Measurements from ENCODE around the gene OPRM1. TPM values are rescaled to one million over a fixed set of nuclear protein-coding genes. Genes with fewer than 3 reads are reported as not detected.

The OPRM1 gene
- total RNA-seq, 4 donors from 2014 or later, result 0.27 to 0.87 (median 0.40) TPM; not detected in 1

DNA sequence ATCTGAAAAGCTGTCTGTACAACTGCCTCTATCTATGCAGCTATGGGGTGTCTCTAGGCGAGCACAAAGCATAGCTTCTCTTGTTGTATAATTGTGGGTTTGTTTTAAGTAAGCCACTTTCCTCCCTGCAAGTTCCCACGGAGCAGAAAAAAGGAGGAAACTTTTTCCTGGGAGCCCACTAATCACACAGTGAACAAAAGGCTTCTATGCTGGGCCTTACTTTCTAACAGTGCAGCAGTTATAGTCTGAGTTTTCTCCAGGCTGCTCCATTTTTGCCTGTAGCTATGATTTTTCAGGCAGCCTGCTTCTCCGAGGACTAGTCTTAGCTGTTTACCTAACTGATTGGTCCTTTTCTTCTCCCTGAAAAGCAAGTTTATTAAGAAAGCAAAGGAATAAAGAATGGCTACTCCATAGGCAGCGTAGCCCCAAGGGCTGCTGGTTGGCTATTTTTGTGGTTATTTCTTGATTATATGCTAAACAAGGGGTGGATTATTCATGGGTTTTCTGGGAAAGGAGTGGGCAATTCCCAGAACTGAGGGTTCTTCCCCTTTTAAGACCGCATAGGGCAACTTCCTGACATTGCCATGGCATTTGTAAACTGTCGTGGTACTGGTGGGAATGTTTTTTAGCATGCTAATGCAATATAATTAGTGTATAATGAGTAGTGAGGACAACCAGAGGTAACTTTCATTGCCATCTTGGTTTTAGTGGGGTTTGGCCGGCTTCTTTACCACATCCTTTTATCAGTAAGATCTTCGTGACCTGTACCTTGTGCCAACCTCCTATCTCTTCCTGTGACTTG is 84.3 kb downstream of the OPRM1 start:
- 64 to 80% methylated on average over 5 to 8 of the region's 8 CpGs for WGBS, 2 donors (ENCODE audit: low coverage in 1 of 2)
- H3K9me3 ChIP-seq, result no peaks in the 10 kb centered on the region
- H3K27me3 ChIP-seq, result no peaks in the 10 kb centered on the region
- TF ChIP-seq, protein P1, sequence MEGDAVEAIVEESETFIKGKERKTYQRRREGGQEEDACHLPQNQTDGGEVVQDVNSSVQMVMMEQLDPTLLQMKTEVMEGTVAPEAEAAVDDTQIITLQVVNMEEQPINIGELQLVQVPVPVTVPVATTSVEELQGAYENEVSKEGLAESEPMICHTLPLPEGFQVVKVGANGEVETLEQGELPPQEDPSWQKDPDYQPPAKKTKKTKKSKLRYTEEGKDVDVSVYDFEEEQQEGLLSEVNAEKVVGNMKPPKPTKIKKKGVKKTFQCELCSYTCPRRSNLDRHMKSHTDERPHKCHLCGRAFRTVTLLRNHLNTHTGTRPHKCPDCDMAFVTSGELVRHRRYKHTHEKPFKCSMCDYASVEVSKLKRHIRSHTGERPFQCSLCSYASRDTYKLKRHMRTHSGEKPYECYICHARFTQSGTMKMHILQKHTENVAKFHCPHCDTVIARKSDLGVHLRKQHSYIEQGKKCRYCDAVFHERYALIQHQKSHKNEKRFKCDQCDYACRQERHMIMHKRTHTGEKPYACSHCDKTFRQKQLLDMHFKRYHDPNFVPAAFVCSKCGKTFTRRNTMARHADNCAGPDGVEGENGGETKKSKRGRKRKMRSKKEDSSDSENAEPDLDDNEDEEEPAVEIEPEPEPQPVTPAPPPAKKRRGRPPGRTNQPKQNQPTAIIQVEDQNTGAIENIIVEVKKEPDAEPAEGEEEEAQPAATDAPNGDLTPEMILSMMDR (IDR thresholded peaks at IDR 0.05), result no peak
- TF ChIP-seq POLR2A (IDR thresholded peaks at IDR 0.05) (no peak), POLR2AphosphoS5 (IDR thresholded peaks at IDR 0.05) (no peak), EP300 (IDR thresholded peaks at IDR 0.05) (no peak)
- no peaks in the 10 kb centered on the region for H3K36me3 ChIP-seq
- no peaks in the 10 kb centered on the region for H3K4me1 ChIP-seq
- ATAC-seq, result no peak
- H3K27ac ChIP-seq, result no peak overlapping the region
- H3K4me3 ChIP-seq, result no peak overlapping the region

DNA sequence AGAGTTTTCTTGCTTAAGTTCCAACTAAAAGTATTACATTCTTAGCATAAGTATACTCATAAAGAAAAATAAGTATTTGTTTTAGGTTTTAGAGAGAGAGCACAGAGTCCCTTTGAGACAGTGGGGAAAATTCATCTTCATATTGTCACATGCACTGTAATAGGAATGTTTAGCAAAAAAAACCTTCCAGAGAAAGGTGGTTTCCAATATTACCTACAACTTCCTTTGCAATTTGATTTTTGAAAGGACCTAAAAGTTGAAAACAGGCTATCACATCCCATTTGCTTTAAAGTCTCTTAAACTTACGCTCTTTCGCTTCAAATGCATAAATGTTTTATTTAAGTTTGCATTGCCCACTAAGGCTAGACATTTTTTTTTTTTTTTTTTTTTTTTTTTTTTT is 86.4 kb downstream of the OPRM1 start:
- 62% methylated on average over 2 of the region's 2 CpGs; no CpG with 5 or more reads in 1 of the 2 donors for WGBS, 2 donors (ENCODE audit: low coverage in 1 of 2)

DNA sequence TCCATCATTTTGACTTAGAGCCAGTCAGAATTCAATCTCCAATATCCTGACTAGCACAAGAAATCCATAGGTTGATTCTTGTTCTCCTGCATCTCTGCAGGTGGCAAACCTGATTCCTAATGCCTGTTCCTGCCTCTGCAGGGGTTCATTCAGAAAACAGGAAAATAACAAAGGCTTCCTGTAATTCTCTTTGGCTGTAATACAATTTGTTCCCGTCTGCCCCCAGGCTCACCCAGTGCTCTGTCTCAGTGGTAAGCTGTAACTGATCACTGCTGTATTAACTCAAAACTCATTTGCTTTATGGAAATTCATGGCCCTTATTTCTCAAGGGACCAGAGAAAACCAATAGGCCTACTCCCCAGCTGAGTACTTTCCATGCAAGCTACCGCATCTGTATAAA is 88.6 kb downstream of the OPRM1 start:
- no peak for TF ChIP-seq EP300 (IDR thresholded peaks at IDR 0.05)
- no peak for TF ChIP-seq POLR2AphosphoS5 (IDR thresholded peaks at IDR 0.05)
- TF ChIP-seq, protein P1 (IDR thresholded peaks at IDR 0.05), result no peak
- no peak for TF ChIP-seq POLR2A (IDR thresholded peaks at IDR 0.05)
- H3K27ac ChIP-seq, result no peak overlapping the region
- H3K27me3 ChIP-seq, result no peaks in the 10 kb centered on the region
- H3K4me3 ChIP-seq, result no peak overlapping the region
- H3K4me1 ChIP-seq, result no peaks in the 10 kb centered on the region
- H3K36me3 ChIP-seq, result no peaks in the 10 kb centered on the region
- ATAC-seq, result no peak
- WGBS, 2 donors (ENCODE audit: low coverage in 1 of 2), result 43 to 61% methylated on average over 2 of the region's 2 CpGs
- H3K9me3 ChIP-seq, result no peaks in the 10 kb centered on the region

More for the DNA sequence above, 86.4 kb downstream of the OPRM1 start:
- Histone ChIP-seq H3K4me1 (no peaks in the 10 kb centered on the region), H3K27me3 (no peaks in the 10 kb centered on the region), H3K36me3 (no peaks in the 10 kb centered on the region), H3K9me3 (no peaks in the 10 kb centered on the region), H3K4me3 (no peak overlapping the region), H3K27ac (no peak overlapping the region)
- no peak for ATAC-seq
- TF ChIP-seq, protein P1 (IDR thresholded peaks at IDR 0.05), result no peak
- TF ChIP-seq POLR2AphosphoS5 (IDR thresholded peaks at IDR 0.05) (no peak), POLR2A (IDR thresholded peaks at IDR 0.05) (no peak), EP300 (IDR thresholded peaks at IDR 0.05) (no peak)

DNA sequence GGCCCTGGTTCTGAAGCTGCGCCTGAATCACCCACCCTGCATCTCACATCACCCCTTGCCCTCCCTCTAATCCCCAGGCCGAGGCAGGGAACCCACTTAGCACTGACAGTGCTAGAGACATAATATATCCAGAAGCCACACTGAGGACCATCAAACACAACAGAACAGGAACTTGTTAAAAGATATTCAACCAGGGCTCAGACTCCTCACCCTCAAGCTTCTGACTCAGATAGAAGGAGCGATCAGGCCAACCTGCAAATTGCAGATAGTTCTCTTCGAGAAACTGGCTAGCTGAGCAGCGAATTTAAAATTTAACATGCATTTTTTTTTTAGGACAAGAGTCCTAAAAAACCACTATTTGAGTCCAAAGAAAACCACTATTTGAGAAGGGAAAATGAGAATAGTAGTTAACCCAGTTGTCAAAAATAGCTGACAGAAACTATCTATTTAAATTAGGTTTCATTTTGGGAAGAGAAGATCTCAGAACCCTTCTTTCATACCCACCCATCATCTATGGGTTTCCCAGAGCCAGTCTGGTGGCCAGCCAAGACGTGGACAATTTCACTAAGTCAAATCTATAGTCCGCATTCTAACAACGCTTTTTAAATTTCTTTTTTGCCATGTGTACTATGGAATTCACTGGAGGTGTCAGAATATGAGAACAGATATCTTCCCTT is 95.6 kb downstream of the OPRM1 start:
- Histone ChIP-seq H3K4me1 (no peaks in the 10 kb centered on the region), H3K36me3 (no peaks in the 10 kb centered on the region), H3K9me3 (no peaks in the 10 kb centered on the region), H3K4me3 (no peak overlapping the region), H3K27ac (no peak overlapping the region), H3K27me3 (no peaks in the 10 kb centered on the region)
- ATAC-seq, result no peak
- TF ChIP-seq POLR2AphosphoS5 (IDR thresholded peaks at IDR 0.05), result no peak
- TF ChIP-seq, protein P1 (IDR thresholded peaks at IDR 0.05), result no peak
- TF ChIP-seq EP300 (IDR thresholded peaks at IDR 0.05), result no peak
- no peak for TF ChIP-seq POLR2A (IDR thresholded peaks at IDR 0.05)
- 78 to 92% methylated on average over 6 to 7 of the region's 8 CpGs for WGBS, 2 donors (ENCODE audit: low coverage in 1 of 2)

Measured in gastroesophageal sphincter (tissue), 4 donors.